ENCODE results near the gene HBQ1.

GRCh38 chr16:180101-180675, at the start of gene HBQ1:
- TF ChIP-seq POLR2A (IDR thresholded peaks at IDR 0.05) (no peak), CTCF (IDR thresholded peaks at IDR 0.05) (peak in 1 of 4 experiments; percentile 27)

All from prostate gland (tissue), 2 donors.